WTC11 (cell line): Measurements from ENCODE around the gene SLC14A1. TPM values are rescaled to one million over a fixed set of nuclear protein-coding genes. Genes with fewer than 3 reads are reported as not detected.

ENCODE experiments used
- ATAC-seq: fragments of 200-7000 bp; cut with Tn5 transposase; 2 replicates; pipeline ENCODE4 v1.10.0; 2021; ENCODE audit warnings: mild to moderate bottlenecking, moderate library complexity
- CTCF ChIA-PET: fragments of 300-600 bp; sonication (Branson Sonifier 250); formaldehyde crosslinking; loops from one replicate; lab custom pipeline; 2021; ENCODE audit warnings: antibody characterized with exemption; lab: Charles Lee
- POLR2A ChIA-PET: fragments of 350-600 bp; sonication (Branson Sonifier 250); formaldehyde crosslinking; loops from one replicate; lab custom pipeline; 2021; ENCODE audit warnings: antibody characterized with exemption; lab: Charles Lee
- DNase-seq: peaks from one replicate; pipeline ENCODE4 v3.0.0; 2021; ENCODE audit warnings: low spot score
- H3K27ac Mint-ChIP-seq: 2 replicates; pipeline ENCODE4 v1.8.0; 2021; ENCODE audit warnings: mixed read lengths
- H3K27me3 Mint-ChIP-seq: 2 replicates; pipeline ENCODE4 v1.8.0; 2021; ENCODE audit warnings: low read depth, mild to moderate bottlenecking, moderate library complexity, mixed read lengths
- H3K36me3 Mint-ChIP-seq: 2 replicates; pipeline ENCODE4 v1.8.0; 2021; ENCODE audit warnings: mixed read lengths
- H3K4me1 Mint-ChIP-seq: 2 replicates; pipeline ENCODE4 v1.8.0; 2022; ENCODE audit warnings: mixed read lengths
- H3K4me3 Mint-ChIP-seq: 2 replicates; pipeline ENCODE4 v1.8.0; 2021; ENCODE audit warnings: mild to moderate bottlenecking, moderate library complexity, mixed read lengths
- H3K9me3 Mint-ChIP-seq: 2 replicates; pipeline ENCODE4 v1.8.0; 2021; ENCODE audit warnings: mixed read lengths
- AFF4 ChIP-seq: sonication (generic); formaldehyde crosslinking; IDR thresholded peaks from 2 replicates; pipeline ENCODE4 v1.8.1; 2023; ENCODE audit warnings: mild to moderate bottlenecking, missing genetic modification reagents, borderline replicate concordance
- CTCF ChIP-seq: fragments of 200-600 bp; IDR thresholded peaks from 2 replicates; pipeline ENCODE4 v1.8.0; 2022; ENCODE audit warnings: antibody characterized with exemption
- E2F1 ChIP-seq: sonication (generic); formaldehyde crosslinking; IDR thresholded peaks from 2 replicates; pipeline ENCODE4 v1.8.0; 2022; ENCODE audit warnings: mild to moderate bottlenecking, missing genetic modification reagents
- ELF4 ChIP-seq: sonication (generic); formaldehyde crosslinking; IDR thresholded peaks from 2 replicates; pipeline ENCODE4 v1.8.1; 2022; ENCODE audit warnings: low read depth, mild to moderate bottlenecking, moderate library complexity, missing genetic modification reagents
- ESRRA ChIP-seq: sonication (generic); formaldehyde crosslinking; IDR thresholded peaks from 2 replicates; pipeline ENCODE4 v1.8.1; 2022; ENCODE audit warnings: mild to moderate bottlenecking, missing genetic modification reagents, borderline replicate concordance
- GABPB1 ChIP-seq: sonication (generic); formaldehyde crosslinking; IDR thresholded peaks from 2 replicates; pipeline ENCODE4 v1.8.1; 2023; ENCODE audit warnings: mild to moderate bottlenecking, missing genetic modification reagents
- GTF2I ChIP-seq: fragments of 250-450 bp; sonication (Bioruptor Pico); conservative IDR thresholded peaks from 2 replicates; pipeline ENCODE4 v1.4.0; 2021; ENCODE audit warnings: mild to moderate bottlenecking
- IRF1 ChIP-seq: sonication (generic); formaldehyde crosslinking; IDR thresholded peaks from 2 replicates; pipeline ENCODE4 v1.8.0; 2023; ENCODE audit warnings: missing genetic modification reagents
- MAX ChIP-seq: sonication (generic); formaldehyde crosslinking; IDR thresholded peaks from 2 replicates; pipeline ENCODE4 v1.8.0; 2022; ENCODE audit warnings: mild to moderate bottlenecking, missing genetic modification reagents
- MXD4 ChIP-seq: fragments of 250-450 bp; sonication (Bioruptor Pico); IDR thresholded peaks from 2 replicates; pipeline ENCODE4 v1.8.0; 2021; ENCODE audit warnings: mild to moderate bottlenecking, moderate library complexity, borderline replicate concordance
- NFE2L1 ChIP-seq: sonication (generic); formaldehyde crosslinking; IDR thresholded peaks from 2 replicates; pipeline ENCODE4 v1.8.1; 2023; ENCODE audit warnings: missing genetic modification reagents
- NR1H2 ChIP-seq: sonication (generic); formaldehyde crosslinking; IDR thresholded peaks from 2 replicates; pipeline ENCODE4 v1.9.0; 2021; ENCODE audit warnings: mild to moderate bottlenecking, moderate library complexity, missing genetic modification reagents
- PREB ChIP-seq: sonication (generic); formaldehyde crosslinking; IDR thresholded peaks from 2 replicates; pipeline ENCODE4 v1.8.1; 2022; ENCODE audit warnings: mild to moderate bottlenecking, missing genetic modification reagents, moderate library complexity, borderline replicate concordance
- PRRX2 ChIP-seq: fragments of 250-450 bp; sonication (Bioruptor Pico); IDR thresholded peaks from 2 replicates; pipeline ENCODE4 v1.8.0; 2021; ENCODE audit warnings: mild to moderate bottlenecking
- RELA ChIP-seq: sonication (generic); formaldehyde crosslinking; IDR thresholded peaks from 2 replicates; pipeline ENCODE4 v1.8.1; 2022; ENCODE audit warnings: missing genetic modification reagents, mild to moderate bottlenecking, borderline replicate concordance
- SOX15 ChIP-seq: fragments of 250-450 bp; sonication (Bioruptor Pico); IDR thresholded peaks from 2 replicates; pipeline ENCODE4 v1.9.0; 2021; ENCODE audit warnings: mild to moderate bottlenecking
- SP1 ChIP-seq: sonication (generic); formaldehyde crosslinking; conservative IDR thresholded peaks from 2 replicates; pipeline ENCODE4 v1.8.1; 2022; ENCODE audit warnings: missing genetic modification reagents
- TCF7 ChIP-seq: sonication (generic); formaldehyde crosslinking; IDR thresholded peaks from 2 replicates; pipeline ENCODE4 v1.8.0; 2022; ENCODE audit warnings: mild to moderate bottlenecking, low read depth, missing genetic modification reagents, moderate library complexity
- TP53 ChIP-seq: sonication (generic); formaldehyde crosslinking; IDR thresholded peaks from 2 replicates; pipeline ENCODE4 v1.8.1; 2023; ENCODE audit warnings: mild to moderate bottlenecking, missing genetic modification reagents
- ZBTB21 ChIP-seq: sonication (generic); formaldehyde crosslinking; IDR thresholded peaks from 2 replicates; pipeline ENCODE4 v1.8.1; 2023; ENCODE audit warnings: mild to moderate bottlenecking, missing genetic modification reagents, borderline replicate concordance
- ZMAT4 ChIP-seq: fragments of 250-450 bp; sonication (Bioruptor Pico); IDR thresholded peaks from 2 replicates; pipeline ENCODE4 v1.9.0; 2021; ENCODE audit warnings: mild to moderate bottlenecking
- ZNF219 ChIP-seq: sonication (generic); formaldehyde crosslinking; IDR thresholded peaks from 2 replicates; pipeline ENCODE4 v1.8.0; 2023; ENCODE audit warnings: missing genetic modification reagents, mild to moderate bottlenecking, borderline replicate concordance
- ZNF423 ChIP-seq: fragments of 250-450 bp; sonication (Bioruptor Pico); IDR thresholded peaks from 2 replicates; pipeline ENCODE4 v2.1.2; 2022; ENCODE audit warnings: mild to moderate bottlenecking, moderate library complexity
- ZNF425 ChIP-seq: fragments of 250-450 bp; sonication (Bioruptor Pico); conservative IDR thresholded peaks from 2 replicates; pipeline ENCODE4 v1.9.0; 2021; ENCODE audit warnings: mild to moderate bottlenecking
- total RNA-seq: library from RNA; stranded (reverse); gene quantifications from 3 replicates; pipeline ENCODE4 v1.2.3, GENCODE V29; 2021

The SLC14A1 gene
- total RNA-seq, 1 experiment from 2014 or later: not detected

GRCh38 chr18:45708831-45709230 lies 15.2 kb upstream of the SLC14A1 start:
- TF ChIP-seq ZBTB21 (CRISPR knock-in tag) (no peak), MXD4 (no peak), TCF7 (CRISPR knock-in tag) (no peak), PRRX2 (CRISPR knock-in tag) (no peak), ESRRA (CRISPR knock-in tag) (no peak), GABPB1 (CRISPR knock-in tag) (no peak), PREB (CRISPR knock-in tag) (no peak)
- Mint-ChIP-seq H3K9me3 (peaks cover 61% of the 10 kb centered on the region), H3K4me3 (no peak overlapping the region), H3K4me1 (no peaks in the 10 kb centered on the region), H3K27me3 (peaks cover 4% of the 10 kb centered on the region; the same call in 1 of the 2 replicates), H3K36me3 (peaks cover 28% of the 10 kb centered on the region), H3K27ac (no peak overlapping the region)
- ATAC-seq: no peak
- no peak for DNase-seq
- POLR2A ChIA-PET: no interaction called here
- CTCF ChIA-PET: no interaction called here

- POLR2A ChIA-PET: interaction anchor here (0.6 kb wide), 1 partner anchor 136 kb away, joined by 3 read pairs; no protein-coding TSS in a partner anchor
- Mint-ChIP-seq H3K4me1 (no peaks in the 10 kb centered on the region), H3K27ac (no peak overlapping the region), H3K4me3 (no peak overlapping the region), H3K9me3 (peaks cover 34% of the 10 kb centered on the region), H3K36me3 (peaks cover 20% of the 10 kb centered on the region), H3K27me3 (peaks cover 3% of the 10 kb centered on the region; the same call in 1 of the 2 replicates)
- CTCF ChIA-PET: interaction anchor here (0.8 to 1.3 kb wide), 2 partner anchors 11 to 168 kb away, joined by 3 to 5 read pairs; no protein-coding TSS in a partner anchor
- no peak for DNase-seq
- no peak for ATAC-seq
- TF ChIP-seq ZNF425 (CRISPR knock-in tag) (no peak), ZNF423 (CRISPR knock-in tag) (no peak), GTF2I (CRISPR knock-in tag) (no peak), ZMAT4 (CRISPR knock-in tag) (no peak), TP53 (no peak), RELA (CRISPR knock-in tag) (no peak), SOX15 (CRISPR knock-in tag) (no peak), MAX (CRISPR knock-in tag) (no peak), NR1H2 (CRISPR knock-in tag) (no peak), IRF1 (no peak), AFF4 (CRISPR knock-in tag) (no peak), NFE2L1 (no peak), ZNF219 (no peak), ELF4 (CRISPR knock-in tag) (no peak), SP1 (no peak), E2F1 (no peak), CTCF (no peak)
Measured at GRCh38 chr18:45712061-45712460, 11.9 kb upstream of the SLC14A1 start.
